Smooth muscle cell (in vitro differentiated cells): ENCODE results near the gene FAM53A. TPM values are rescaled to one million over a fixed set of nuclear protein-coding genes. Genes with fewer than 3 reads are reported as not detected.

Source experiments
- DNase-seq: peaks from one replicate; lab custom pipeline; 2025; ENCODE audit not compliant: unreplicated experiment; lab: John Stamatoyannopoulos, UW
- H2AFZ ChIP-seq: fragments of 200-600 bp; sonication (generic); 2 replicates; pipeline ENCODE4 v1.6.0; 2016; ENCODE audit warnings: antibody characterized with exemption, low read depth, mild to moderate bottlenecking
- H3F3A ChIP-seq: fragments of 200-600 bp; sonication (generic); 2 replicates; pipeline ENCODE4 v1.6.0; 2017; ENCODE audit warnings: antibody characterized with exemption, low read depth
- H3K27ac ChIP-seq: fragments of 200-600 bp; sonication (generic); 2 replicates; pipeline ENCODE4 v1.5.1; 2016; ENCODE audit warnings: low read depth, mild to moderate bottlenecking
- H3K27me3 ChIP-seq: fragments of 200-600 bp; sonication (generic); 2 replicates; pipeline ENCODE4 v1.6.1; 2016; ENCODE audit warnings: low read depth, mild to moderate bottlenecking
- H3K36me3 ChIP-seq: fragments of 200-600 bp; sonication (generic); 2 replicates; pipeline ENCODE4 v1.5.1; 2016; ENCODE audit warnings: low read depth
- H3K4me1 ChIP-seq: fragments of 200-600 bp; sonication (generic); 2 replicates; pipeline ENCODE4 v1.5.1; 2016; ENCODE audit warnings: low read depth
- H3K4me2 ChIP-seq: fragments of 200-600 bp; sonication (generic); 2 replicates; pipeline ENCODE4 v1.6.0; 2016; ENCODE audit warnings: mild to moderate bottlenecking
- H3K4me3 ChIP-seq: fragments of 200-600 bp; sonication (generic); 2 replicates; pipeline ENCODE4 v1.5.1; 2016; ENCODE audit warnings: mild to moderate bottlenecking
- H3K79me2 ChIP-seq: fragments of 200-600 bp; sonication (generic); 2 replicates; pipeline ENCODE4 v1.6.0; 2016; ENCODE audit warnings: low read depth, mild to moderate bottlenecking
- H3K9ac ChIP-seq: fragments of 200-600 bp; sonication (generic); 2 replicates; pipeline ENCODE4 v1.6.0; 2016; ENCODE audit warnings: low read depth
- H3K9me3 ChIP-seq: fragments of 200-600 bp; sonication (generic); replicated peaks from 2 replicates; pipeline ENCODE4 v1.5.1; 2016; ENCODE audit warnings: low read depth
- H4K20me1 ChIP-seq: fragments of 200-600 bp; sonication (generic); 2 replicates; pipeline ENCODE4 v1.6.0; 2016; ENCODE audit warnings: low read depth
- CTCF ChIP-seq: fragments of 200-600 bp; sonication (generic); IDR thresholded peaks from 2 replicates; pipeline ENCODE4 v1.5.1; 2017; ENCODE audit warnings: borderline replicate concordance, mild to moderate bottlenecking, antibody characterized with exemption; ENCODE audit not compliant: insufficient read depth, poor library complexity, severe bottlenecking
- WGBS: methylation state at CpG from one replicate; pipeline ENCODE4 v1.1.7; 2016; ENCODE audit warnings: low lambda C conversion rate; 5-methylcytosine and 5-hydroxymethylcytosine counted together
- polyA plus RNA-seq: library from polyadenylated mRNA; unstranded; fragments of >200 nt; fragmentation: Nextera tagmentation; extraction: Ambion mirVana; gene quantifications from 2 replicates; pipeline ENCODE4 v1.2.1, GENCODE V29; 2016
- total RNA-seq: library from RNA; depleted of rRNA; stranded (reverse); fragments of >200 nt; gene quantifications from 2 replicates; pipeline ENCODE4 v1.2.3, GENCODE V29; 2014

FAM53A gene
- total and polyA plus RNA-seq, 2 experiments from 2014 or later: 0.70 TPM; not detected in 1

DNA sequence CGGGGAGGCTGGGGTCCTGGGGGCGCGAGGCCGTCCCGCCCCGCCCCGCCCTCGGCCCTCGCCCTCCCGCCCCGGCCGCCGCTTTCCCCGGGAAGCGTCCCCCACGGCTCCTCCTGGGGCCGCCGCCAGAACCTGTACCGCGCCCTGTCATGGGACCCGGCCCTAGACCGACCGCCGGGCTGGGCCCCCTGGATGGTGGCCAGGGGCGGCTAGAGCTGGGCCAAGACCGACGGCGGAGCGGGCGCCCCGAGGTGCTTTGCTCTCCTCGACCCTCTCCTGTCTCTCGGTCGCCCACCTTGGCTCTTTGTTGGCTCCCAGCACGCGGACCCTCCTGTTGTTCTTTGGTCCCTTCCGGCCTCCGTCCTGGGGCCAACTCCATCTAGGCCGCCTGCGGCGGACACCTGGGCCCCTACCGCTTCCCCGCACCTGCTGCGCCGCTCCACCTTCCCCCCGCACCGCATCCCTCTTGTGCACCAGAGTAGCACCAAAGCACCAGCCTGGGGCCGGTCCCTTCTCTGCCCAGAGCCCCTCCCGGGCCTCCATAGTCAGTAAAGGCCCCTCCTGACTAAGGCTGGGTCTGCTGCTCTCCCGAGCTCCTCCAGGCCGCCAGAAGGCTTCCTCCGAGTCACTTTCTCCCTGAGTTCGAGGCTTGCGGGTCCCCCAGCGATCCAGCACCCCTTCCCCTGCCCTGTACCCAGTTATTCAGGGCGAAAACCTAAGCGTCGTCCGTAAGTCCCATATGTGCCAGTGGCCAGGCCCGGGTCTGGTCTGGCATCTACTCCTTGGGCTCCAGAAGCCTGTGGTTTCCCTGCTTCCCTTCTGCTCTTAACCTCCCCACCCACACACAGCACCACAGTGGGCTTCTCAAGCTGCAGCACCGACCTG, 37.8 kb upstream of the FAM53A start:
- Histone ChIP-seq H3K36me3 (no peaks in the 10 kb centered on the region), H4K20me1 (peaks cover 7% of the 10 kb centered on the region), H3K27ac (no peak overlapping the region), H3K9ac (peak overlapping the region; percentile 24), H3K27me3 (no peaks in the 10 kb centered on the region), H3F3A (no peaks in the 10 kb centered on the region), H3K9me3 (no peaks in the 10 kb centered on the region), H2AFZ (no peak overlapping the region), H3K79me2 (peaks cover 49% of the 10 kb centered on the region), H3K4me2 (peak overlapping the region; percentile 99), H3K4me1 (peaks cover 8% of the 10 kb centered on the region), H3K4me3 (peak overlapping the region; percentile 84)
- DNase-seq: no peak
- TF ChIP-seq CTCF: no peak
- 5% methylated on average over 44 of the region's 61 CpGs for WGBS

DNA sequence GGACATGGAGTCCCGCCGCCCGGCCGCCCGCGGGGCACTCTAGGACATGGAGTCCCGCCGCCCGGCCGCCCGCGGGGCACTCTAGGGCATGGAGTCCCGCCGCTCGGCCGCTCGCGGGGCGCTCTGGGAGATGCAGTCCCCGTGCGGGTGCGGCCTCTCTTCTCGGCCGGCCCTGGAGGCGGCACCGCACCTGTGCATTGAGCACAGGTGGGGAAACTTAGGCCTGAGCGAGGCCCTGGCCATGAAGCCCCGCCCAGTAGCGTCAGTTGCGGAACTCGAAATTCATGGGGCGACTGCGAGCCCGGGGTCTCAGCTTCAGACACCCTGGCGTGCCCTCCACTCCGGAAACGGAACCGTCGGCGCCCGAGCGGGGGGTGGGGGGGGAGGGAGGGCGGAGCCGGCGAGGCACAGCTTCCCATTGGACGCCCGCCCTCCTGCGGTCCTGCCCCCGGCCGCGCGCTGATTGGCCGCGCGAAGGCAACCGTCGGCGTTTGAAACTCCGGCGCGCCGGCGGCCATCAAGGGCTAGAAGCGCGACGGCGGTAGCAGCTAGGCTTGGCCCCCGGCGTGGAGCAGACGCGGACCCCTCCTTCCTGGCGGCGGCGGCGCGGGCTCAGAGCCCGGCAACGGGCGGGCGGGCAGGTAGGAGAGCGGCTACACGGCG, 37.0 kb upstream of the FAM53A start, which contains the start of the genes TACC3 and TMEM129:
Gene TACC3 (plus strand): TSS at position 519 of the 663 bp plus-strand sequence. CDS start 1,901 bp downstream, outside the sequence.
Gene TMEM129 (minus strand): TSS at position 321 of the 663 bp plus-strand sequence. CDS start 486 bp downstream, outside the sequence.
- TF ChIP-seq CTCF: no peak
- Histone ChIP-seq H3K36me3 (no peaks in the 10 kb centered on the region), H3K27me3 (no peaks in the 10 kb centered on the region), H3K4me3 (peak within 1 kb of the TSS; percentile 84), H3K9ac (peak within 1 kb of the TSS; percentile 47), H4K20me1 (peaks cover 7% of the 10 kb centered on the region), H3K79me2 (peaks cover 45% of the 10 kb centered on the region), H3K27ac (peak within 1 kb of the TSS; percentile 53), H3K9me3 (no peaks in the 10 kb centered on the region), H2AFZ (peak within 1 kb of the TSS; percentile 83), H3F3A (no peaks in the 10 kb centered on the region), H3K4me1 (peaks cover 8% of the 10 kb centered on the region), H3K4me2 (peak within 1 kb of the TSS; percentile 99)
- under 1% methylated on average over 37 of the region's 83 CpGs for WGBS
- DNase-seq: peak; percentile 81

- Histone ChIP-seq H3K27ac (peak overlapping the region; percentile 53), H2AFZ (peak overlapping the region; percentile 83), H3K4me3 (peak overlapping the region; percentile 84), H3K4me2 (peak overlapping the region; percentile 99), H3K9me3 (no peaks in the 10 kb centered on the region), H3K36me3 (no peaks in the 10 kb centered on the region), H4K20me1 (peaks cover 7% of the 10 kb centered on the region), H3K79me2 (peaks cover 42% of the 10 kb centered on the region), H3F3A (no peaks in the 10 kb centered on the region), H3K9ac (peak overlapping the region; percentile 47), H3K4me1 (peaks cover 8% of the 10 kb centered on the region), H3K27me3 (no peaks in the 10 kb centered on the region)
- DNase-seq: no peak
- TF ChIP-seq CTCF: no peak
- 3% methylated on average over 67 of the region's 79 CpGs for WGBS
Measured at GRCh38 chr4:1720163-1720983, 36.3 kb upstream of the FAM53A start.
